Fibroblast of peridontal ligament (primary cell): ENCODE results near the gene OPRL1.

Source experiments
- DNase-seq: peaks from one replicate; pipeline ENCODE4 v3.0.0-alpha.2; 2010; ENCODE audit errors: extremely low read depth

OPRL1 gene

GRCh38 chr20:64104667-64105451, 25.0 kb downstream of the OPRL1 start:
- DNase-seq, result no peak

DNA sequence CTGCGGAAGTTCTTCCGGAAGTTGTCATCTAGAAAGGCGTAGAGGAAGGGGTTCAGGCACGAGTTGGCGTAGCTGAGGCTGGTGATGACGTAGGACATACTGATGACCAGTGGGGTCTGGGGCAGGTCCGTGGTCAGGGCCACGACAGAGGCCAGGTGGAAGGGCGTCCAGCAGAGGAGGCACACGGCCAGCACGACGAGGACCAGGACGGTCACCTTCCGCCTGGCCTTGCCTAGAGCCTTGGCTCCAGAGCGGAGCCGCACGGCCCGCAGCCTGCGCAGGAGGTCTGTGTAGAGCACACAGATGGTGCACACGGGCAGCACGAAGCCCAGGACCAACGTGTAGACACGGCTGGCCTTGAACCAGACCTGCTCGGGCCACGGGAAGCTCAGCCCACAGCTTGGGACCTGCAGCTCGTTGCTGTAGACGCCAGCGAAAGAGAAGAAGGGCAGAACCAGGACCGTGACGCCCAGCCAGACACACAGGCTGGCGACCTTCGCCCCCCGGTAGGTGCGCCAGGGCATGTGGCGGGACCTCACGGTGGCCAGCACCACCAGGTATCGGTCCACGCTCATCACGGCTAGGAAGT, 26.1 kb downstream of the OPRL1 start:
- no peak for DNase-seq

DNA sequence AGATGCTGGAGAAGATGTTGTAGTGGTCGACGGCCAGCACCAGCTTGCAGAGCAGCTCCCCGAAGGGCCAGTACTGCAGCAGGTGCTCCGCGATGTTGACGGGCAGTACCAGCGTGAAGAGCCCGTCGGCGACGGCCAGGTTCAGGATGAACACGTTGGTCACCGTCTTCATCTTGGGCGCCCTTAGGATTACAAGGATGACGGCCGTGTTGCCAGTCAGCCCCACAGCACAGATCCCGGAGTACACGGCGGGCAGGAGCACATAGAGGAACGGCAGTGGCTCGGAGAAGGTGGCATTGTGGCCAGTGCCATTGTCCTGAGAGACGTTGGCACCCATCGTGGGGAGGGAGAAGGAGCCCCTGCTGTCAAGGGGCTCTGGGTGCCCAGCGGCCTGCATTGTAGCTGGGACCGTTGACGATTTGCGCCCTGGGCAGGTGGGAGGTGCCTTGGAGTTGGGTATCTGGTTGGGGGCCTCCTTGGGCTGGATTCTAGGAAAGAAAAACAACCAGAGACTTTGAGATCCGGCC, 26.6 kb downstream of the OPRL1 start:
- DNase-seq, result no peak

- DNase-seq, result no peak
These were observed 27.3 kb downstream of the OPRL1 start, which contains the start of gene NPBWR2 for GRCh38 chr20:64106981-64107735. NPBWR2 (minus strand) TSS chr20:64107565; CDS start chr20:64106831, 734 bp downstream.

- DNase-seq, result no peak
These were observed 28.0 kb downstream of the OPRL1 start for GRCh38 chr20:64107736-64108457.

DNA sequence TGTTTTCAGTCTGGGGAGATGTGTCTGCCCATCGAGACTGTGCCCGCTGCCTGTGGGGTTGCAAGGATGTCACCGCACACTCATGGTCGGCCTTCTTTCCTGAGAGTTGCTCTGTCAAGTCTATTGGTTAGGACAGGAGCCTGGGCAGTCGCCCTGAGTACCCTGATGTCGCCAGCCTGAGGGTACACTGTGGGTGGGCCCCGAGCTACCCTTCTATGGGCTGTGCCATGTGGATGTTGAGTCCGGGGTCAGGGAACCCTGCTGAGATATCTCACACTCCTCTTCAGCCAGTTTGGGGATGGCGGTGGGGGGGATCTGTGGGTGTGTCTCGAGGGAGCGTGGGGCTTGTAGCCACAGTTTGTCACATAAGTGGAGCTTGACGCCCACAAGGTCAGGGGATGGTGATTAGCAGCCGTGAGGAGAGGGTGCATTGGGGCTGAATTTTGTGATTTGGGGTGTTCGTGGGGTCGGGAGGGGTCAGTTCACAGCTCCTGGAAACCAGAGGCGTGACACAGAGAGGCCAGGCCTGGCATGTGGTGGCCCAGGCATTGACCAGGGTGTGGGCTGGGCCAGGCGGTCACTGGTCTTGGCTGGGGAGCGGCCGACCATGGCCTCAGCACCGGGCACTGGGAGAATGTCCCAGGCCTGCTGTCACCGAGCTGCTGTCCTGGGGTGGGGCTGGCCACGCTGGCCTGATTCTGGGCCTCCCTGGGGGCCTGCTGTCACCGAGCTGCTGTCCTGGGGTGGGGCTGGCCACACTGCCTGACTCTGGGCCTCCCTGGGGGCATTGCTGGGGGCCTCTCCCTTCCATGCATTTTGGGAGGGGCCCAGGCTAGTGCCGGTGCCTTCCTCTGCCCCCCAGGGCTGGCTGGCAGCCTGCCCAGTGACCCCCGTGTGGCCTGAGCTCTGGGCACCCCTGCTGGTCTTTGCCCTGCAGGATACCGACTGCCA, 29.1 kb downstream of the OPRL1 start:
- no peak for DNase-seq

DNA sequence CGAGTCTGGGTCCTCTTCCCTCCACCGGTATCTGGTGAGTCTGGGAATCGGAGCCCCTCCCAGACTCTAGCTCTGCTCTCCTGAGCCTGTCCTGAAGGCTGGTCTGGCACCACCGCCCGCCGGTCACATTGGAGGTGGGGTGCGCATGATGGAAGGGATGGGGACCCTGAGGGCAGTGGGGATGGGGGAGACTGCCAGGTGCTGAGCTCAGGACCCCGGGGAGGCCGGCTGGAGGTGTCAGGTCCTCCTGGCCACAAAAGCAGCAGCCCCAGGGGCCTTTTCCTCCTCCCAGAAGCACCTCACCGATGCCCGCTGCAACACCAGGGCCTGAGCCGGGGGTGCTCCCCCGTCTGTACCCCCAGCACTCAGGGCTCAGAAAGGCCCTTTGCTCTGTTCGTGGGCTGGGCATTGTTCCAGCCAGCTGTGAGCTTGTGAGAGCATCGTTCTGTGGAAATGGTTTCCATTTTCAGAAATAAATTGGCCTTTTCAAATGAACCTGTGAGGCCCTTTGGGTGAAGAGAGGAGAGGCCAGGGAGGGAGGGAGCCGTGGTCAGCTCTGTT, 30.0 kb downstream of the OPRL1 start:
- DNase-seq, result no peak

- no peak for DNase-seq
These were observed 30.7 kb downstream of the OPRL1 start for GRCh38 chr20:64110411-64111068.

DNA sequence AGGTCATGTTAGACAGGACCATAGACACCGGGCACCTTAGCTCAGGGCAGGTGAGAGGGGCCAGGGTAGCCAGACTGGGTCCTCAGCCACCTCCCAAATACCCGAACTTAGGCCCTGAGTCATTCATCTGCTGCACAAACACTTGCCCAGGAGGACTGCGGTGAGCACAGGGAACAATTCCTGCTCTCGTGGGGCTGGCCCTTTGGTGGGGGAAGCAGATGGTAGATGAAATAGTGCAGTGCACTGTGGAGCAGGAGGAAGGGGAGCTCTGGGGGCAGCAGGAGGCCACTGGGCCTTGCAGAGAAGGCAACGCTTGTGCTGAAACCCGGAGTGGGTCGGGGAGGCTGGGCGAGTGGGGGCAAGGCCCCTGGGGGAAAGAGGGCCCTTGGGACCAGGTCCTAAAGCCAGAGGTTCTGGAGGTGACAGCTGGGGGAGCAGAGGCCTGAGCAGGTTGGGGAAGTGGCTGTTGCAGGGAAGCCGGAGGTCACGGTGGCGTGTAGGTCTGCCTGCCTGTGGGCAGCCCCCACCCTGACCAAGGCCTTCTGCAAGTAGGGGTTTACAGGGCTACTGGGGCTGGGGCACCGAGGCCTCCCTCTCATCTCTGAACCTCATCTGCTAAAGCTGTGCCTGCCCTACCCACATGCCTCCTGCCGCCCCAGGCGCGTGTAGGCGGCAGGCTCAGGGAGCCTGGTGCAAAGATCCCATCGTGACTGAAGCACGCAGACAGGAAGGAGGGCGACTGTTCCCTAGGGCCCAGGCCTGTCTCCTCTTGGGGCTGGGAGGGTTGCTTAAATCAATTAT, 32.2 kb downstream of the OPRL1 start:
- no peak for DNase-seq

- no peak for DNase-seq
These were observed 33.0 kb downstream of the OPRL1 start for GRCh38 chr20:64112691-64113443.

DNA sequence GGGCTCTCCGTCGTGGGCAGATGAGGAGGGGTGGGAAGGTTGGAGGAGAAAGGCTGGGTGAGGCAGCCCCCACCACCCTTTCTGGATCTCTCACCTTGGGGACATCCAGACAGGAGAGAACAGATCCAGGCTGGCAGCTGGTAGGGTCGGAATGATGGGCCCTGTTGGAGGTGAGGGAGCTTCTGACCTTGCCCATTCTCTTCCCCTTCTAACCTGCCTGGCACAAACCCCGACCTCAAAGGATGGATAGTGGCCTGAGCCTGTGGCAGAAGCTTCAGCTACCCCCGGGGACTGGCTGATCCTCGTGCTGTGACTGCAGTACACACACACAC, 33.5 kb downstream of the OPRL1 start:
- no peak for DNase-seq

- no peak for DNase-seq
These were observed 34.0 kb downstream of the OPRL1 start for GRCh38 chr20:64113796-64114355.

DNA sequence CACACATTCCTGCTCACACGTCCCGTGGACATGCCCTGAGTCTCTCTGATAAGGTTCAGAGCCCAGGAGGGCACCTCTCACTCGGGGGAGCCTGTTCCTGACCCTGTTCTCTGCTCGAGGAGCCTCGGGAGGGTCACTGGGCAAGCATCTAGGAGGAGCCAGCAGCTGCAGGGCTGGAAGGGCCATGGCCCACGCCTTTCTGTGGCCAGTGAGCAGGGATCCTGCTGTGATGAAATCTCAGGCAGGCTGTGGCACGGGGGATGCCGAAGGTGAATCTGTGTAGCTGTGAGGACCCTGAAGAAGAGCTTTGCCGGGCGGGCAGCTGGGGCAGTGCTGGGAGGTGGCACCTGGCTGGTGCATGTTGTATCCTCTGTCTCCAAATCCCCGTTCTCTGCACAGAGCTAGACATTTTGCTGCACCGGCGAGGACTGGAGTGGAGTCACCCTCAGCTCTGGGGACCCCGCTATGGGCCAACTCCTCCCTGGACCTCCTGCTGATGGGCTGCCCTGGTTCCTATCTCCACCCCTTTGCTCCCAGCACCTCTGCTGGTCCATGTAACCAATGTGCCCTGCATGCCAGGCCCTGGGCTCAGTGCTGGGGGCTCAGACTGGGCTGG, 34.6 kb downstream of the OPRL1 start:
- no peak for DNase-seq

DNA sequence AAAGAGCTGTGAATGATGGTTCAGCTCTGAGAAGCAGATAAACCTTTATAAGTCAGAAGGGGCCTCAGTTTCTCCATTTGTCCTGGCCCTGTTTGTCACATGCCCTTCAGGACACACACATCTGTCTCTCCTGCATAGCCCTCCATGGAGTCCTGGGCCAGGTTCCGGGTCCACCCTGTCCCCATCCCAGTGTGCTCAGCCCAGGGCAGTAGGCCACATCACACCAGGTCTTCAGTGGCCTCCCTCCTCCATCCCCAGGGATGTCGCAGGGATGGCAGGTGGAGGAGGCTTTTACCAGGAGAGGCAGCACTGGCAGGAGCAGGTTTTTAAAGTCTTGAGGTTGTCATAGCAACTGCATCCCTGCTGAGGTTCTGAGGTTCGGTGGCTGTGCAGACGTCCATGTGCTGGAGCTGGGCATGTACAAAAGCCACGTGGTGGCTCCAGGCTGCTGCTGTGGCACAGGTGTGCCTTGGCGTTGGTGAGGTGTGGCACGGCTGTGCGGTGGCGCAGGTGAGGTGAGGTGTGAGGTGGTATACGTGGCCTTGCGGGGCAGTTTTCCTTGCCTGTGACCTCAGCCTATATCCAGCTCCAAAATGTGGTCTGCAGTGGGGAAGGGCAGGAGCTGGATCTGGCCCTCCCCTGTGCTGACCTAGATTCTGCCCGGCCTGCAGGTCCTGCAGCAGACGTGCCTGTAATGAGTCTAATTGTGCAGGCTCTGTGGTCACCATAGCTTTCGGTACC, 35.5 kb downstream of the OPRL1 start:
- no peak for DNase-seq

GRCh38 chr20:64116016-64116415, 36.1 kb downstream of the OPRL1 start:
- DNase-seq, result no peak

DNA sequence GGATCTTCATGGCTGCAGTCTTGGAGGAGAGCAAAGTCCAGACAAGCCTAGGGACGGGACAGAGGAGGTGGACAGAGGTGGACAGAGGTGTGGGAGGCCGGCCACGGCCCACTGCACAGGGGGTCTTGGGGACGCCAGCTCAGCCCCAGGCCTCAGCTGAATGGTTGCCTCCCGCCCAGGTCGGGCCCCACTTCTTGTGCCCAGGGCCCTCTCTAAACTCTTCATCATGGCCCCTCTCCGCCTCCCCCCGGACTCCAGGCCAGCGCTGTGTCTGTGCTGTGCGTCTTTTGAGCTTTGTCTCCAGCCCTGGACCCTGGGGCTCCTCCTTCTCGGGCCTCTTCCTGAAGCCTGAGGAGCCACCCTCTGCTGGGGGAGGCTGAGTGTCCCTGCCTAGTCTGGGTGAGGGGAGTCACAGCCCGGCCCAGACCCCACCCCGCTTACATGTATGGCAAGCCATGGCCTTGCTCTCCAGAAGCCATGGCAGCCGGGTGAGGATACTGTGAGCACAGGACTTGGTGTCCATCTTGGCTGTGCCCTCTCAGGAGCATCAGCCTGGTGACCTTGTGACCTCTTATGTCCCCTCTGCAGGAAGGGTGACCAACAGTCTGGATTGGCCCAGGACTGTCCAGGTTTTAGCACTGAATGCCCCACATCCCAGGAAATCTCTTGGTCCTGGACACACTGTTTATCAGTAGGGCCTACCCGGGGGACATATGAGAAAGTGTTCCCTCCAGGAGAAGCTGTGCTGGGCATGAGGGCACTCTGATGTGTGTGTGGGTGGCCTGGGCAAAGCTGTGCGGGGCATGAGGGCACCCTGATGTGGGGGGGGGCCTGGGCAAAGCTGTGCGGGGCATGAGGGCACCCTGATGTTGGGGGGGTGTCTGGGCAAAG, 36.9 kb downstream of the OPRL1 start:
- DNase-seq, result no peak
